Kidney capillary endothelial cell (primary cell): ENCODE data around the gene PPP2R1B.
A peak's percentile ranks its signal among the peaks of the same experiment; 100 is the strongest.

Experiments
- DNase-seq: peaks from one replicate; pipeline ENCODE4 v3.0.0-alpha.2; 2018; ENCODE audit warnings: low spot score

PPP2R1B gene

DNA sequence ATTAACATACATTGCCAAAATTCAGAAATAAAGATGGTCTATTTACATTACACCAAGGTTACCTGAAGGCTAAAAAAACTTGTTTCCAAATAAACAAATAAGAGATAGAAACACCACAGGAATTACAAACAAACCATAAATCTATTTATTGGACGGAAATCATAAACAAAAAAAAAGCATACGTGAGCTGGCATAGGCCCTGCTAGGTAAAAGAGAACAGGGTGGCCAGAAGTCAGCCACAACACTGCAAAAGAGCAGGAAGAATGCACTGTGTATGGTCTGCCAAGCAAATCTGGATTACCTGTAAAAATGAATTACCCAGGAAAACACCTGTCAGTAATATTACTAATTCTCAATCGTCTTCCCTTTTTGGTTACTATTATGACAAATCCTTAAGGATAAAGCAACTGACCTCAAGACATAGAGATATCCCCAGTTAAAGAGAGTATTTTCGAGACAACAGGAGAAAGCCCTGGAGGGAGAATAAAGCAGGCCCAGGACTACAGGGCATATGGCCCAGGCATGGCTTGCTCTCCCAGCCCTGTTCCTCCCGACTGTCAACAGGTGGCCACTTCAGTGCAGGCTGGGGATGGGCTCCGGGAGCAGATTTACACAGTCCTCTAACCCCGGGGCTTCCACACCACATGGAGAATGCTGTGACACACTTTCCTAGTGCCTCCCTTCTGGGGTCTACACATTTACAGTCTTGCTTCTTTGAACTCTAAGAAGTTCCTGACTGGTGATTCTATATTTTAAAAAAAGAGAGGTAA, 18.0 kb downstream of the PPP2R1B start:
- no peak for DNase-seq

DNA sequence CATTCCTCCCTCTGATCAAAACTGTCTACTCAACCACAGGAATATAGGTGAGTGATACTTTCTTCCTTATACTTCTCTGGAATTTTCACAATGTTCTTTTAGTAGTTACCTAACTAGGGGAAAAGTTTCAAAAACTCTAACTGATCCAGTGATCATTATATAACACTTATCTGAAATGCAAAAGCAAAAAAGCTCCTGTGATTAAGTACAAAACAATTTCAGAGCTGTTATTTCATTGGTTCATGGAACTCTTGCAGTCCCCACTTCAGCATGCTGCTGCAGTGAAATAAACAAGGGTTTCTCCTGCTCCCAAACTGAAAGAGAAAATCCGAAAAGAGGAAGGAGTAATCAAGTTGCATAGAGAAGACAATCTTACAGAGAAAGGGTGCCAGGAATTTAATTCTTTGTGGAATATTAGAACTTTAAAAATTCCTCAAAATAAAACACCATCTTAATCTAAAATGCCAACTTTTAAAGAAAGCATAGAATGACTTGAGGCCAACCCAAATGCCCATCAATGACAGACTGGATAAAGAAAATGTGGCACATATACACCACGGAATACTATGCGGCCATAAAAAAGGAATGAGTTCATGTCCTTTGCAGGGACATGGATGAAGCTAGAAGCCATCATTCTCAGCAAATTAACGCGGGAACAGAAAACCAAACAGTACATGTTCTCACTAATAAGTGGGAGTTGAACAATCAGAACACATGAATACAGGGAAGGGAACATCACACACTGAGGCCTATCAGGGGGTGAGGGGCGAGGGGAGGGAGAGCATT, 20.3 kb downstream of the PPP2R1B start:
- DNase-seq, result no peak

DNA sequence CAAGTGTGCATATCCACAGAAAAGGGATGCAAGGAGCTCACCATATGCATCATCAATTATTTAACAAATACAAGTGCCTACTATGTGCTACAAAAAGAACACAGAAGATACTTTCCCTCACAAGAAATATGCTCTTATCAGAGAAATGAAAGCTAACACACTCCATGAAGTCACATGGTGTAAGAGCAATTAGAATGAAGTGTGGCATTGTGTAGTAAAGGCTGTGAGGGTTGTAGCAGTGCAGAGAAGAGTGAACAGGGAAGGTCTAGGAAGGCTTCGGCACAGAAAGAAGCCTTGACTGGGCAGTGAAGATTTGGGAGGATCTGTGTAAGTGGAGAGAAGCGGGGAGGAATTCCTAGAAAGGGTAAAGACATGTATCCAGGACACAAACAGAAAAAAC, 22.5 kb downstream of the PPP2R1B start:
- no peak for DNase-seq

DNA sequence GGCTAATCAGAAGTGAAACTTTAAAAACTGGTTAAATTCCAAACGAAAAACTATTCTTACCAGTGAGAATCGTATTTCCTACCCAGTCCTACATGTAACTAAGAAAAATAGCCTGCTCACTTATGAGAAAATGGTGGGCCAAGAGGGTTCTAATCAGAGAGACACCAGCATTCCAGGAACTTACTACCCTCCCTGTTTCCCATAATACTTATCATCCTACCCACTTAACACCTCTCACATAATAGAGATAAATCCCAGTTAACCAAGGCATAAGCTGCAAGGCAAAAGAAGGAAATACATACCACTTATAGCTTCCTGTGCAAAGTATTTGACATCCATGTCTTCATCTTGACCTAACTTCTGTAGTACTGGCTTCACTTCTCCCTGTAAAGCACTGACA, 24.4 kb downstream of the PPP2R1B start:
- DNase-seq, result no peak

DNA sequence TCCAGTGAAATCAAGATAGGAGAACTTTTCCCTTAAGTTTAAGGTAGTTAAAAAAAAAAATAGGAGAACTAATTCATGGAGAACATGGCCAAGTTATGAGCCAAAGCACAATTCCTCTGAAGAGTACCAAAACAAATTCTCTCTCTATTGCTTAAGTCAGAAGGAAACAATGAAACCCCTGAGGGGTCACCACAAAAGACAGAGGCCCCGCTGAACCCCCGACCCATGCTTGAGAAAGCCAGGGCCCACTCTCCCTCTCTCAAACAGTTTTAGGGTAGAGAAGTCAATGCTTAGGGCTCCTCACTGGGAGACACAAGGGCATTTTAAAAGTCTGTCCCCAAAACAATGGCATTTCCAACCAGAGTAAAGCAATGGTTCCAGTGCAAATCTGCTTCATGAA, 26.9 kb downstream of the PPP2R1B start:
- DNase-seq, result no peak

DNA sequence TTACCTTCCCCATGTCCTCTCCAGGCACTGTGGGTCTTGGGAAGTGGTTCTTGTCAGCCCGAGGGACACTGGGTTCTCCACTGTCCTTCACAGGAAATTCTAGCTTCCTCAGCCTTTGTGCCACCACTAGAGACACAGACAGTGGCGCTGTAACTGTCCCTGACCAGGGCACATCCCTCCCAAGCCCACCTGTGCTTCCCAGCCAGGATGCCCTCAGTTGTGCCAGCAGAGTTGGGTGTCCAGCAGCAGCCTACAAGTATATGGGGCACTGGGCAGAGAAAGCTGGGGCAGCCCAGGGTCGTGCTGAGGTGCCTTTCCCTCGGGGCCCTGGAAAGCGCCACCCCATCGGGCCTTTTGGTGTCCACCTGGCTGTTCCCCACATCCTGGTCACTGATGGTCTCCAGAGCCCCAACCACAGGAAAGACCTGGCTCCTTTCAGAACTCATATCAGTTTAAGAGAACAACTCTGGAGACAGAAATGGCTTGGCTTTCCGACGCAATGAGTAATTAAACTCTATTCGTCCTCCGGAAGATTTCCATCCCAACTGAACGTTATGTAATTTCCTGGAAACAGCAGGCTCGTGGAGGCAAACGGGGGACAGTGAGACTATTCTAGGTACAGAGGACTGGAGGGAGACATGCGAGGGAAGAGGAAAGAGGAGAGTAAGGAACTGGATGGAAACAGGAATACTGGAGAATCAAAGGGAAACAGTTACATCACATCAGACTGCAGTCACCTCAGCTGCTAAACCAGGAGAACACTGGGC, 28.6 kb downstream of the PPP2R1B start:
- peak; percentile 67 for DNase-seq

DNA sequence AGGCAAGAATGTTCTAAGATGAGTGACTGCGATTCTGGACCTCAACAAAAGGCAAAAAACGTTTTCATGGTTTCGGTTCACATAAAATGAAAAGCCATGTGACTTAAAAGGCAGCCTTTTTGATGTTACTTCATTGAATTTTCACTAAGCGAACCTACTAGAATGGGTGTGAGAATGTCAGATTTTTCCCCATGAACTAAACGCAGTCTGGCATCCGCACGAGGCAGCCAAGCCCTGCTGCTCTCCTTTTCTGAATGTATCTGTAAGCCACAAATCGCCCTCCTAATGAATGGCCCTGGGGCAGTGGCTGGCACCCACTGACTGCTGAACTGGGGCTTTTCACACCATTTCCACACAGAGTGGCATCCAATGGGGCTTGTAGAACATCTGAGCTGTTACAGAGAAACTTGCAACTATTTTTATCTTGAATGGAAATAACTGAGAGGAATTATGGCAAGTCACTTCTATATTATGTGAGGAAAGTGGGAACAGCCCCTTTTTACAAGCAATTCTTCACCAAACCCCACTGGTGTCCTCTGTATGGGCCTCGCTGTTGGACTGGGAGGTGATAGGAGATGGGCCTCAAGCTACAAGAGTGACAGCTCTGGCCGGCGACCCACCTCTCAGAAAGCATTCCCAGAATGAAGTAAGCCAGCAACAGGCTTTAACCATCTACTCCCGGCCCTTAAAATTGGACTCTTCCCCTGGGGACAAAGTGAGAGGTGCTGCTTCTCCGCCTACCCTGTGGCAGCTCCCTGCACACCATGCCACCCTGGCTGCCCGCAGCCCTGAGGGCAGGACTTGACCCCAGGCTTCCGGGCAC, 29.4 kb downstream of the PPP2R1B start:
- no peak for DNase-seq

DNA sequence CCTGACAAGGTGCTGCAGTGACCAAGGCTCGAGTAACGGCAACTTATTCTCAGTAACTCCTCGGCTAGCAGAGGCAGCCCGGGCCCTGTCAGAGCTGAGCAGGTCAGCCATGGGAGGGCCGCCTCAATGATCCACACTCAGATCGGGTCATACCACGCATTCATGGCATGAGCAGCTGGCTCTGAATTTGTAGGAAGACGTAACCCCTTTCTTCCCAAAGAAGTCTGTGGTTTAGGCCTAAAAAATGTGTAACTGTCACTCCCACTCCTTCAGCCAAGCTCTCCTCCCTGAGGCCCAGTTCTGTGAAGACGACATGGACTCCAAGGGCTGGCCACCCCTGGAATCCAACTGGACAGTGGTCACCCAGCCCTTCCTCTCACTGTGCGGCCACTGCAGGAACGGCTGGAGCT, 30.0 kb downstream of the PPP2R1B start:
- DNase-seq, result no peak

DNA sequence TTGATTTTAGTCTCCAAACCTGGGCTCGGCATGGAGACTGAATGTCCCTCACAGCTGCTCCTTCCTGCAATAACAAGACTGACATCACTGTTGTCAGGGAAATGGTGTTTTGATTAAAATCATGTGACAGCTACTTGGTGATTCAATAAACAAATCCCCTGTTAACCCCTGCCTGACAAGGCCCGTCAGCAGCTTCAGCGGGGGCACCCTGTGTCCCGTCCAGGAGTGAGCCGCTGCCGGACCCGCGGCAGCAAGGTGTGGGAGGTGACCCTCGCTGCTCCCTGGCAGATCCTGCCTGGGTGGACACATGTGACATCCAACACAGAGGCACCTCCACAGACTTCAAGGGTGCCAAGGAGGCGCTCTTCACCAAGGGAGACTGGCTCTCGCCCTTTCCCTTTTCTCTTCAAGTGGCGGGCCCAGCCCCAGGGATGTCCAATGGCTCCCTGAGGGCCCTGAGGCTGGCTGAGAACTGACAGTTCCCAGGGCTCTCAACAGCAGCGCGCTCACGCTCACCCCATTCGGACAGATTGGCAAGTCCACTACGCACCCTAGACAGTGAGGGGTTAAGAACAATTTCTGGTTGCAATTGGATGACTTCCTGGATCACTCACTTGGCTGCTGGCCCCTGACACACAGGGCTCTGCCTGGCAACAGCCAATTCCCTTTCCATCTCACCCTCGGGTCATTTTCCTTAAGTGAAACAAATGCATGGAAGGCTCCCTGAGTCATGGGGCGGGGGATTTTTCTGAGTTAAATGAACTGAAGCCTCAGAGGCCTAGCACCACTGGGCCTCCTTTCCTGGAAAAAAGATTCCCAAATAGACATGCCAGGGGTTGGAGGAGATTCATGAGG, 30.7 kb downstream of the PPP2R1B start:
- DNase-seq, result peak; percentile 97

DNA sequence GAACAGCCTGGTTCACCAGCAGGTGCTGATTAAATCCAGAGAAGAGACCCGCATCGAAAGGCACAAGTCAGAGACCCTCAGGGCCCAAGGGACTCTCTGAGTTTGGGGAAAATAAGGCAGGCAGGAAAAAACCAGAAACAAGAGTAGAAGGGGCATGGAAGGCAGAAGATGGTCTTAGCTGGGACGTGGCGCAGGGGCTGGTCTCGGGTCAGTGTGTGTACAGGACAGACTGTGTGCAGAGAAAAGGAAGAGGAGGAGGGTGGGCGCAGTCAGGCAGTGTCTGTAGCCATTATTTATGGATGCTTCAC, 31.3 kb downstream of the PPP2R1B start:
- DNase-seq, result no peak

DNA sequence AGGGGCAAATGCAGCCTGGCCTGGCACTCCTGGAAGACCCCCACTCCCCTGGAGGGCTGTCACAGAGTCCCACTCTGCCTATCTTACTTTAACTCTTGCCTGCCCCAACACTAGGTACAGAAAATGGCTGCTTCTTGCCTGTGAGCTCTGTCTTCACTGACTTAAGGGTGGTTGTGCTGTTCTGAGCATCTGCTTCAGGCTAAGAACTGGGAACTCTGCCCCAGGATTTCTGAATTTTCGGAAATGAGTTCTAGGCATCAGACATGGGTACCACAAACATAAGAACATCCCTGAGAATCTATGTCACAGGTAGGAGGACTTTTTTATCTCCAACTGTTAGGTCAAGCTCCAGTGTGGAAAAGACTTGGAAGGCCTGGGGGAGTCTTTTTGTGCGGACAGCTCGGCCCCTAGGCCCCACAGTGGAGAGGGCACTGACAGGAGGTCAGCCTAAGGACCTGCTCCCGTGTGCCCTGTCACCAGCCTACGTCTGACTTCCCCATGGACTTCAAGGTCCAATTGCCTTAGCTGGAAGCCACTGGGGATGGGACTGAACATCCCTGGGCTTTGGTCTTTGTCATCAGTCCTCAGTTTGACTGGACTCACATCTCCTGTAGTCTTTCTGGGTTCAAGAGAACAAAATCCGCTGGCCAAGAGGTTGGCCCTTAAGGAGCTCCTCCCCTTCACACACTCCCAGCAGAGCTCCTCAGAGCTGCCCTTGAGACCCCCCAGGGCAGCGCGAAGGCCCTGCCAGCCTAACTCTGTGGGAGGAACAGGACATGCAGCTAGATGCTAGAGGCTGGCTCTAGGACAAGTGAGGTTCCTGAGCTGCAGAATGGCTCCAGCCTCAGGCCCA, 31.9 kb downstream of the PPP2R1B start:
- no peak for DNase-seq

DNA sequence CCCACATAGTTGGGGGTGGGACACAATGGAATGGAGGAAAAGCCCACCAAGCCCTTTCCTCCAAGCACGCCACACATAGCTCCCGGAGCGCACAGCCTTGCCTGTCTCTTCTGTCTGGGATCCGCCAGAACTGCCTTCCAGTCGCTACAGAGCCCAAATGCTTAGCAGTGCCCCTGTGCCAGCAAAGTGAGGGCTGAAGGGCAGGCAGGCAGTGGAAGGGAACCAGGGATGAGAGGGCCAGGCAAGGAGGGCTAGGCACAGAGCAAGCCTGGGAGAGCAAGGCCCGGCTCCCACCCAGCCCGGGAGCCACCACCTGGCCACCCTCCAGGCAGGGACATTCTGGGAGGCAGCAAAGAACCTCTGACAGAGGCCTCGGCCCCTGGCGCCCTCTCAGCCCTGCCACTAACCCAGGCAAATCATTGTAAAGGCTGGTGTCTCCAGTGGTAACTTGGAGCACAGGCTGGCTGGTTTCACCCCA, 32.5 kb downstream of the PPP2R1B start:
- DNase-seq, result no peak

DNA sequence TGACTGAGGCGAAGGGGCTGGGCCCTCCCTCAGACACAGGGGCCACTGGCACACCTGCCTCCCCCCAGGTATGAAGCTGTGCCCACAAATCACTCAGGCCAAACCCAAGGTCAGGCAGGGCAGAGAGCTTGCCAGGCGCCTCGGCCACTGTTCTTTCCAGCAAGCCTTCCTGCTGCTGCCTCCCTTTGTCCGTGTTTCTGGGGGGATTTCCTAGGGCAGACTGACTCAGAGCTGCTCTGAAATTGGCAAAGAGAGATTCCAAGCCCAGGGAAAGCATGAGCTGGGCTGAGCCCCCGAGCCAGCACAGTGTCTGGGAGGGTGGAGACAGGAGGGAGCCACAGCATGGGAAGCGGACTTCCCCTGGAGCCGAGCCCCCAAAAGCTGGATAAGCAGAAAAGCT, 33.2 kb downstream of the PPP2R1B start:
- peak; percentile 69 for DNase-seq

DNA sequence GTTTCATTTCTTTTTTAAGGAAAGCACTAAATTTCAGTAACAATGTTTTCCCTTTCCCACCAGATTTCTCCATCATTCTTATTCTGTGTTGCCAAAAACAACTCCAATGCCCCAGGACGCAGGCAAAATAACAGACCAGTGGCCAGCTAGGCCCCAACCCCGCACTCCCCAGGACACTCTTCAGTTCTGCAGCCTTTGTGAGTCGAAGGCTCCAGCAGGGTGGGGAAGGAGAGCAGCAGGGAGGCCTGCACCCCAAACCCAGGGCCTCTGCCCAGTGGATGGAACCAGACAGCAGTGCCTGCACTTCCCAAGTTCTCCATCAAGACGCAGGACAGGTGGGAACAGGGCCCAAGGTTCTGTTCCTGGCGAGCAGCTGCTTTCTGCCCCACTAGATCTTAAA, 34.4 kb downstream of the PPP2R1B start:
- no peak for DNase-seq

DNA sequence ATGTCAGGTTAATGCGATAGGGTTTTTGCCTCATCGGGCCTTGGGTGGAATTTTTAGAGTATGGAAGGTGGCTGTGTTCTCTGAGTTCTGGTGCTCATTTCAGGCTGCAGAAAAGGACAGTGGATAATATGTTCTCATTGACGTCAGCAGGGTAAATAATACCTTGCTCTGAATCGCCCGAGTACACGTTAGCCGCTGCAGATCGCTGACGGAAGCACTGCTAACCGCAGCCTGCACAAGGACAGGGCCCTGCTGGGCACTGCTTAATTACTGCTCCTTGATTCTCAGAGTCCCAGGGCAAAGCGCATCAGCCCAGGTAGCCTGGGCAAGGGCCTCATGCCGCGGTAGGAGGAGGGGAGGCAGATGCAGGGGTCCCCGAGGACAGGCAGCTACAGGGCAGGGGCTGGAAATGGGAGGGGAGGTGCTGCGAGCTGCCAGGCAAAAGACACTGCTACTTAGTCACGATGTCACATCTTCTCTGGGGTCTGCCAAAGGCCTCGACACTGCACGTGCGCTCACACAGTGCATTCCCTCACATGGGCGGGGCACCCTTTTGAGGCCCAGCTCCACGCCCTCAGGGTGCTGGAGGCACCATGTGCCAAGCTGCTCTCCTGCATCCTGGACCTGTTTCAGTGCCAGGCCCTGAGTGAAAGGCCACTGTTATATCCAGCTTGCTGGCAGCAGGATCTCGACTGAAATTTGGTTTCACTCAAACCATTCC, 35.2 kb downstream of the PPP2R1B start:
- DNase-seq, result no peak

DNA sequence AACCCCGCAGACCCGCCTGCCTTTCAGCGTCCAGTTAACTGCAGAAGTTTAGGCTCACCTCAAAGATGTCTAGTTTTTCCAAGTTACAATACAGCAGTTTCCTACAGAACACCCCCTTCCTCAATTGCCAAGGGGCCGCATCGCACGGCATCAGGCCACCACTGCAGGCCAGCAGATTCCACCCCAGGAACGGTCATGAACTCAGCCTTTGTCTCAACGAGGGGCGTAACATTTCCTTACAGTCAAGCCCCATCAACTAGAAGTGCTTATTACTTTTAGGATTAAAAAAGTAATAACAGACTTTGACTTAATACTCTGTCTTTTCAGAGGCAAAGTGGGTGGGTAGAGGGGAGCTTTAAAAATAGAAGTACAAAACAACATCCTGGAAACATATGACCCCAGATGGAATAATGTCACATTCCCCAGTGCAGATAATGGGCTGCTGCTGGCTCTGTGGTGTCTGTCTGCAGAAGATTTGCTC, 36.3 kb downstream of the PPP2R1B start:
- DNase-seq, result no peak

DNA sequence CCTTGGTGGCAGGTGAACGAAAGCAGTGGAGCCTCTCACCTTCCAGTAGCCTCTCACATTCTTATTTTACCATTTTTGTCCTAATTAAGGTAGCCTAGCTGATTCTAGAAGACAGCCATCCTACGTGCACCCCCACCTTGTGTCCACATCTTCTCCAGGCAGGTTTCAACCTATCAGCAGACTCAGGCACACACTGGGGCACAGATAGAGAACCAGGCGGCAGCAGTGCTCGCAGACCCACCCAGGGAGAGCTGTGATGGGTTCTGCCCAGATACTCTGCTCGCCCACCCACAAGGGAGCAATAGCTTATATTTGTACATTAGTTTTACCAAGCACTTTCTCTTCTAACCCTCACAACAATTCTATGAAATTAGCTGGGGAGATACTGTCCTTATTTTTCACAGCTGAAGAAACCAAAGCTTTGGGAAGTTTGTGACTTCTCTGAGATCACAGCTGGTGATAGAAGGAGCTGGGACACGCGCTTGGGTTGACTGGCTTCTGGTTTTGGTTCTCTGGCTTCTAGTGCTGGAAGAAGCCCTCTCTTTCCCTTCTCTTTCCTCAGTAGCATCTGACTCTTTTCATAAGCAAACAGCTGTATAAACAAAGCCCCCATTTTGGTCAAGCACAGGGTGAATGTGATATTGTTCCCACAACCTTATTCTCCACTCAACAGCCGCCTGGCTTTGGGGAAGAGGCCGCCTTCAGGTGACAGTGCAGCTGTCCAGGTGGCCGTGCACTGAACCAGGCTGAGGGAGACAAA, 36.9 kb downstream of the PPP2R1B start:
- no peak for DNase-seq

DNA sequence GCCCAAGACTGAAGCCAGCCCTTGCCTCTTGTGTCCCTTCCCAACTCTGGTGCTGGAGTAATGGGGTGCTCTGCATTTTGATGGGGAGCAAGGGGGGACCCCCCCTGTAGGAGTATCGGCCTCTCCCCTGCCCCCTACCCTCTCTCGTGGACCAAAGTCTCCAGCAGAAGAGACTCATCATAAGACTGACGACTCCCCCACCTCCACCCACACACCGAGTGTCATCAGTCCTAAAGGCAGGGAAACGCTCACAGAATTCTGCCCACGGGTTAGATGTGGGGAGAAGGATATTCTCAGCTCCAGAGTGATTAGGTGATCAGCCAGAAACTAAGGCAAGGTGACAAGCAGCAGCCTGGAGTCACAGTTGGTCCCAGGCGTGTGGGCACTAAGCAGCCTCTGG, 38.8 kb downstream of the PPP2R1B start:
- DNase-seq, result no peak
